K562 (cell line): Measurements from ENCODE around the gene ANXA7. TPM values are rescaled to one million over a fixed set of nuclear protein-coding genes. Genes with fewer than 3 reads are reported as not detected.

Source experiments
- ARID2 ChIP-seq: fragments of 450-650 bp; IDR thresholded peaks from 2 replicates; pipeline ENCODE4 v1.6.1; 2017; ENCODE audit warnings: antibody characterized with exemption, mild to moderate bottlenecking
- BRF1 ChIP-seq: IDR thresholded peaks from 3 replicates; pipeline ENCODE4 v1.6.1; 2011; ENCODE audit warnings: borderline replicate concordance, mild to moderate bottlenecking; ENCODE audit not compliant: insufficient read length; ENCODE audit errors: extremely low read depth
- MEF2D ChIP-seq: conservative IDR thresholded peaks from 2 replicates; pipeline ENCODE4 v1.6.1; 2016; ENCODE audit warnings: low read depth, missing genetic modification characterization, missing compliant biosample characterization
- RBBP5 ChIP-seq: fragments of 200-600 bp; sonication (generic); IDR thresholded peaks from 2 replicates; pipeline ENCODE4 v1.6.1; 2012; ENCODE audit warnings: borderline replicate concordance, mild to moderate bottlenecking, low read length, control low read depth, inconsistent platforms; ENCODE audit not compliant: insufficient read depth, poor library complexity, severe bottlenecking
- RBM39 ChIP-seq: fragments of 200-400 bp; formaldehyde crosslinking; optimal IDR thresholded peaks from 2 replicates; pipeline ENCODE3; 2018; ENCODE audit warnings: low read depth, low read length
- RNF2 ChIP-seq: sonication (generic); IDR thresholded peaks from 2 replicates; pipeline ENCODE4 v1.6.1; 2016
- TARDBP ChIP-seq: fragments of 450-650 bp; IDR thresholded peaks from 2 replicates; pipeline ENCODE4 v1.6.1; 2016
- YY1 ChIP-seq, 3 experiments: IDR thresholded peaks; 2 replicates each; pipeline ENCODE4 v1.6.1; 2011; ENCODE audit warnings: low read length in 2 of 3, mild to moderate bottlenecking in 2 of 3, moderate library complexity in 2 of 3, borderline replicate concordance in 1 of 3, control low read depth in 1 of 3, low read depth in 1 of 3; ENCODE audit not compliant: insufficient read depth in 3 of 3, insufficient replicate concordance in 2 of 3, control insufficient read depth in 1 of 3, insufficient read length in 1 of 3; ENCODE audit errors: extremely low read depth in 1 of 3
- ZNF212 ChIP-seq: fragments of 450-650 bp; formaldehyde crosslinking; IDR thresholded peaks from 2 replicates; pipeline ENCODE4 v1.4.0; 2020; ENCODE audit warnings: mild to moderate bottlenecking
- ZNF785 ChIP-seq: fragments of 250-450 bp; sonication (Bioruptor Pico); IDR thresholded peaks from 2 replicates; pipeline ENCODE4 v1.4.0; 2020; ENCODE audit warnings: mild to moderate bottlenecking
- polyA plus RNA-seq, 8 experiments: library from polyadenylated mRNA; depleted of rRNA in 4 of 8; stranded (reverse) in 5 of 8; unstranded in 3 of 8; fragments of >200 nt; fragmentation: Nextera tagmentation in 2 of 8; fragmentation: Illumina TruSeq in 1 of 8; extraction: Ambion mirVana in 2 of 8; extraction: Trizol in 1 of 8; gene quantifications; 2 replicates each; pipeline versions ENCODE4 v1.2.1 to v1.2.3, GENCODE V29; 2011 to 2014; ENCODE audit warnings: inconsistent platforms in 1 of 8, missing spikeins in 1 of 8
- total RNA-seq, 7 experiments: library from RNA; depleted of rRNA in 6 of 7; stranded (reverse); fragments of >200 nt in 6 of 7; fragmentation: Illumina TruSeq in 2 of 7; extraction: Trizol in 2 of 7; gene quantifications; 2 replicates each; pipeline versions ENCODE4 v1.2.1 to v1.2.3, GENCODE V29; 2011 to 2021; ENCODE audit warnings: low replicate concordance in 1 of 7
- TF ChIP-seq, protein P1 (sequence below): conservative IDR thresholded peaks from 2 replicates; pipeline ENCODE4 v1.6.1; 2011; ENCODE audit warnings: low read depth, mild to moderate bottlenecking, low read length; ENCODE audit not compliant: control insufficient read depth
- TF ChIP-seq, protein P2 (sequence below): fragments of 250-450 bp; sonication (Bioruptor Pico); IDR thresholded peaks from 2 replicates; pipeline ENCODE4 v1.5.0; 2022; ENCODE audit warnings: mild to moderate bottlenecking
- TF ChIP-seq, protein P3 (sequence below): fragments of 250-450 bp; sonication (Bioruptor Pico); IDR thresholded peaks from 2 replicates; pipeline ENCODE4 v1.5.0; 2021
- TF ChIP-seq, protein P4 (sequence below): fragments of 450-650 bp; conservative IDR thresholded peaks from 2 replicates; pipeline ENCODE4 v1.6.1; 2016; ENCODE audit warnings: missing genetic modification characterization, low read depth, mild to moderate bottlenecking, control low read depth, missing compliant biosample characterization
- TF ChIP-seq, protein P5 (sequence below): fragments of 450-650 bp; IDR thresholded peaks from 2 replicates; pipeline ENCODE4 v1.7.1; 2018; ENCODE audit warnings: mild to moderate bottlenecking, low read depth; ENCODE audit not compliant: partially characterized antibody

Gene ANXA7
- total and polyA plus RNA-seq, 9 of the 15 experiments (the other 6 are each of a cell fraction or from before 2014, with no cell fraction given), result 81.6 to 157 (median 122) TPM

DNA sequence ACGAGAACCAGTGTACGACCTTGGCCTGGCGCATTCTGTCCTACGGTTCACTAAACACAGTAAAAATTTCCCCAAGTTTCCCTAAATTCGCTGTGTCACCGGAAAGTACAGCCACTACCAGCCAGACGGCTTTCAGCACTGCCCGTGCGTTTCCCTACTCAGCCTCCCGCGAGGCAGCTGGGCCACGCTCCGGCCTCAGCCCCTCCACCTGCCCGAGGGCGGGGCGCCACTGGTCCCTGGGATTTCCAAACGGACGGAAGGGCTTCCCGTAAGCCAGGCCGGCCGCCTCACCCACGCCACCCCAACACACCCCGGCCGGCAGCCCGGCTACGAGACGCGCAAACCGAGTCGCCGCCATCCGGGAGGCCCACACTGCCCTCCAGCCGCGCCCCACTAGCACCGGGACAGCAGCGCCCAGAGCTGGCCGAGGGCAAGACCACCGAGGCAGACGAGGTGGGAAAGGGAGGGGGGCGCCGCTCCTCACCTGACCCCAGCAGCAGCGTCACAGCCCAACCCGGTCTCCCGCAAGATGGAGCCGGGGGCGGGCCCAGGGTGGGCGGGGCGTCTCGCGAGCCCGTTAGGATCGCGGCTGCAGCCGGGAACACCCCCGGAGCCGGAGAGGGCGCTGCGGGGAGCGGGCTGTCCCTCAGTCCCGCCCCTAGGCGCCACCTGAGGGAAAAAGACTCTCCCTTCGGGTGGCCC lies at the start of gene ANXA7 (continued):
- TF ChIP-seq RBBP5 (peak; percentile 91), RBM39 (no peak), TARDBP (peak; percentile 87), ZNF212 (CRISPR knock-in tag) (no peak), ARID2 (0 out of 2 replicates have a peak, but pooled peaks have one; percentile 49), MEF2D (tag) (no peak), BRF1 (no peak), ZNF785 (CRISPR knock-in tag) (no peak), YY1 (IDR thresholded peaks at IDR 0.05; ENCODE audit: borderline replicate concordance in 1 of 3, control insufficient read depth in 1 of 3, extremely low read depth in 1 of 3, insufficient read depth in 3 of 3, insufficient read length in 1 of 3, insufficient replicate concordance in 2 of 3, low read depth in 1 of 3, low read length in 2 of 3) (peak; percentile 40 to 93 (median 90)), RNF2 (0 out of 2 replicates have a peak, but pooled peaks have one; percentile 60)
- TF ChIP-seq, protein P1, sequence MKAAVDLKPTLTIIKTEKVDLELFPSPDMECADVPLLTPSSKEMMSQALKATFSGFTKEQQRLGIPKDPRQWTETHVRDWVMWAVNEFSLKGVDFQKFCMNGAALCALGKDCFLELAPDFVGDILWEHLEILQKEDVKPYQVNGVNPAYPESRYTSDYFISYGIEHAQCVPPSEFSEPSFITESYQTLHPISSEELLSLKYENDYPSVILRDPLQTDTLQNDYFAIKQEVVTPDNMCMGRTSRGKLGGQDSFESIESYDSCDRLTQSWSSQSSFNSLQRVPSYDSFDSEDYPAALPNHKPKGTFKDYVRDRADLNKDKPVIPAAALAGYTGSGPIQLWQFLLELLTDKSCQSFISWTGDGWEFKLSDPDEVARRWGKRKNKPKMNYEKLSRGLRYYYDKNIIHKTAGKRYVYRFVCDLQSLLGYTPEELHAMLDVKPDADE, result peak; percentile 52; the same call in 1 of the 2 replicates
- TF ChIP-seq, protein P2, sequence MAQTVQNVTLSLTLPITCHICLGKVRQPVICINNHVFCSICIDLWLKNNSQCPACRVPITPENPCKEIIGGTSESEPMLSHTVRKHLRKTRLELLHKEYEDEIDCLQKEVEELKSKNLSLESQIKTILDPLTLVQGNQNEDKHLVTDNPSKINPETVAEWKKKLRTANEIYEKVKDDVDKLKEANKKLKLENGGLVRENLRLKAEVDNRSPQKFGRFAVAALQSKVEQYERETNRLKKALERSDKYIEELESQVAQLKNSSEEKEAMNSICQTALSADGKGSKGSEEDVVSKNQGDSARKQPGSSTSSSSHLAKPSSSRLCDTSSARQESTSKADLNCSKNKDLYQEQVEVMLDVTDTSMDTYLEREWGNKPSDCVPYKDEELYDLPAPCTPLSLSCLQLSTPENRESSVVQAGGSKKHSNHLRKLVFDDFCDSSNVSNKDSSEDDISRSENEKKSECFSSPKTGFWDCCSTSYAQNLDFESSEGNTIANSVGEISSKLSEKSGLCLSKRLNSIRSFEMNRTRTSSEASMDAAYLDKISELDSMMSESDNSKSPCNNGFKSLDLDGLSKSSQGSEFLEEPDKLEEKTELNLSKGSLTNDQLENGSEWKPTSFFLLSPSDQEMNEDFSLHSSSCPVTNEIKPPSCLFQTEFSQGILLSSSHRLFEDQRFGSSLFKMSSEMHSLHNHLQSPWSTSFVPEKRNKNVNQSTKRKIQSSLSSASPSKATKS, result no peak
- TF ChIP-seq, protein P3, sequence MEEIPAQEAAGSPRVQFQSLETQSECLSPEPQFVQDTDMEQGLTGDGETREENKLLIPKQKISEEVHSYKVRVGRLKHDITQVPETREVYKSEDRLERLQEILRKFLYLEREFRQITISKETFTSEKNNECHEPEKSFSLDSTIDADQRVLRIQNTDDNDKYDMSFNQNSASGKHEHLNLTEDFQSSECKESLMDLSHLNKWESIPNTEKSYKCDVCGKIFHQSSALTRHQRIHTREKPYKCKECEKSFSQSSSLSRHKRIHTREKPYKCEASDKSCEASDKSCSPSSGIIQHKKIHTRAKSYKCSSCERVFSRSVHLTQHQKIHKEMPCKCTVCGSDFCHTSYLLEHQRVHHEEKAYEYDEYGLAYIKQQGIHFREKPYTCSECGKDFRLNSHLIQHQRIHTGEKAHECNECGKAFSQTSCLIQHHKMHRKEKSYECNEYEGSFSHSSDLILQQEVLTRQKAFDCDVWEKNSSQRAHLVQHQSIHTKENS (CRISPR knock-in tag), result no peak
- TF ChIP-seq, protein P4, sequence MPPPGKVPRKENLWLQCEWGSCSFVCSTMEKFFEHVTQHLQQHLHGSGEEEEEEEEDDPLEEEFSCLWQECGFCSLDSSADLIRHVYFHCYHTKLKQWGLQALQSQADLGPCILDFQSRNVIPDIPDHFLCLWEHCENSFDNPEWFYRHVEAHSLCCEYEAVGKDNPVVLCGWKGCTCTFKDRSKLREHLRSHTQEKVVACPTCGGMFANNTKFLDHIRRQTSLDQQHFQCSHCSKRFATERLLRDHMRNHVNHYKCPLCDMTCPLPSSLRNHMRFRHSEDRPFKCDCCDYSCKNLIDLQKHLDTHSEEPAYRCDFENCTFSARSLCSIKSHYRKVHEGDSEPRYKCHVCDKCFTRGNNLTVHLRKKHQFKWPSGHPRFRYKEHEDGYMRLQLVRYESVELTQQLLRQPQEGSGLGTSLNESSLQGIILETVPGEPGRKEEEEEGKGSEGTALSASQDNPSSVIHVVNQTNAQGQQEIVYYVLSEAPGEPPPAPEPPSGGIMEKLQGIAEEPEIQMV (tag), result no peak
- TF ChIP-seq, protein P5, sequence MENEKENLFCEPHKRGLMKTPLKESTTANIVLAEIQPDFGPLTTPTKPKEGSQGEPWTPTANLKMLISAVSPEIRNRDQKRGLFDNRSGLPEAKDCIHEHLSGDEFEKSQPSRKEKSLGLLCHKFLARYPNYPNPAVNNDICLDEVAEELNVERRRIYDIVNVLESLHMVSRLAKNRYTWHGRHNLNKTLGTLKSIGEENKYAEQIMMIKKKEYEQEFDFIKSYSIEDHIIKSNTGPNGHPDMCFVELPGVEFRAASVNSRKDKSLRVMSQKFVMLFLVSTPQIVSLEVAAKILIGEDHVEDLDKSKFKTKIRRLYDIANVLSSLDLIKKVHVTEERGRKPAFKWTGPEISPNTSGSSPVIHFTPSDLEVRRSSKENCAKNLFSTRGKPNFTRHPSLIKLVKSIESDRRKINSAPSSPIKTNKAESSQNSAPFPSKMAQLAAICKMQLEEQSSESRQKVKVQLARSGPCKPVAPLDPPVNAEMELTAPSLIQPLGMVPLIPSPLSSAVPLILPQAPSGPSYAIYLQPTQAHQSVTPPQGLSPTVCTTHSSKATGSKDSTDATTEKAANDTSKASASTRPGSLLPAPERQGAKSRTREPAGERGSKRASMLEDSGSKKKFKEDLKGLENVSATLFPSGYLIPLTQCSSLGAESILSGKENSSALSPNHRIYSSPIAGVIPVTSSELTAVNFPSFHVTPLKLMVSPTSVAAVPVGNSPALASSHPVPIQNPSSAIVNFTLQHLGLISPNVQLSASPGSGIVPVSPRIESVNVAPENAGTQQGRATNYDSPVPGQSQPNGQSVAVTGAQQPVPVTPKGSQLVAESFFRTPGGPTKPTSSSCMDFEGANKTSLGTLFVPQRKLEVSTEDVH, result peak; percentile 32
